A549 (cell line): Measurements from ENCODE around the gene ANKS1B.

Source experiments
- CTCF ChIP-seq: fragments of >200 bp; sonication (Bioruptor Twin); formaldehyde crosslinking; IDR thresholded peaks from 3 replicates; pipeline ENCODE4 v1.5.1; 2016
- EP300 ChIP-seq, 2 experiments: fragments of >200 bp; sonication (Bioruptor Twin); formaldehyde crosslinking; IDR thresholded peaks; 2 replicates in 1 of 2; 3 replicates in 1 of 2; pipeline ENCODE4 v1.6.1; 2016 to 2017
- ESRRA ChIP-seq: fragments of 150-350 bp; IDR thresholded peaks from 2 replicates; pipeline ENCODE4 v1.6.1; 2014; ENCODE audit warnings: mild to moderate bottlenecking, low read length, borderline replicate concordance
- MAFK ChIP-seq: fragments of 450-650 bp; IDR thresholded peaks from 2 replicates; pipeline ENCODE4 v1.6.1; 2014; ENCODE audit not compliant: partially characterized antibody
- POLR2A ChIP-seq: IDR thresholded peaks from 2 replicates; pipeline ENCODE4 v1.6.1; 2012; ENCODE audit warnings: mild to moderate bottlenecking, low read length
- POLR2AphosphoS2 ChIP-seq: conservative IDR thresholded peaks from 2 replicates; pipeline ENCODE4 v1.6.1; 2012; ENCODE audit warnings: low read length, improper control_type of control experiment, inconsistent platforms
- USF2 ChIP-seq: fragments of 450-650 bp; IDR thresholded peaks from 2 replicates; pipeline ENCODE4 v1.6.1; 2014; ENCODE audit warnings: antibody characterized with exemption

- no peak for TF ChIP-seq POLR2AphosphoS2
- TF ChIP-seq EP300 (IDR thresholded peaks at IDR 0.05), result no peak
- no peak for TF ChIP-seq POLR2A
- TF ChIP-seq USF2, result no peak
- no peak for TF ChIP-seq ESRRA
- no peak for TF ChIP-seq CTCF
- no peak for TF ChIP-seq MAFK
These were observed 375.1 kb downstream of the ANKS1B start for GRCh38 chr12:99609455-99610181.
